ENCODE results near the gene KIF3B. TPM values are rescaled to one million over a fixed set of nuclear protein-coding genes. Genes with fewer than 3 reads are reported as not detected.
"Not testable (repeated sequence)": the region's sequence is repeated elsewhere in the genome, so short reads cannot be mapped to it uniquely, and the experiment has no call there.

KIF3B gene
- total and polyA plus RNA-seq, 2 donors: 7.8 to 8.3 TPM

- peaks cover 12 to 16% of the 10 kb centered on the region in 2 donors for H3K4me1 ChIP-seq (ENCODE audit: control insufficient read depth in 2 of 2, insufficient read depth in 2 of 2, low read length in 2 of 2)
- peaks cover 4 to 7% of the 10 kb centered on the region in 2 donors for H3K36me3 ChIP-seq (ENCODE audit: control insufficient read depth in 2 of 2, insufficient read depth in 2 of 2, low read length in 1 of 2)
- no peaks in the 10 kb centered on the region for H3K9me3 ChIP-seq (ENCODE audit: control insufficient read depth in 2 of 2, insufficient read depth in 1 of 2, low read length in 1 of 2)
- no peak overlapping the region for H3K4me3 ChIP-seq (ENCODE audit: low read length in 2 of 2)
- H3K27me3 ChIP-seq (ENCODE audit: control insufficient read depth in 2 of 2, insufficient read depth in 1 of 2, low read length in 1 of 2): no peaks in the 10 kb centered on the region
- no peak for DNase-seq (ENCODE audit: low read depth in 6 of 9, low spot score in 9 of 9)
- 98% methylated on average over 6 of the region's 6 CpGs for WGBS
- H3K27ac ChIP-seq (ENCODE audit: low read depth in 1 of 2, low read length in 1 of 2): no peak overlapping the region
Measured at GRCh38 chr20:32287231-32287638, 9.8 kb downstream of the KIF3B start.

- 98% methylated on average over 6 of the region's 6 CpGs for WGBS
- DNase-seq (ENCODE audit: low read depth in 6 of 9, low spot score in 9 of 9): no peak
- peaks cover 8 to 11% of the 10 kb centered on the region in 2 donors for H3K4me1 ChIP-seq (ENCODE audit: control insufficient read depth in 2 of 2, insufficient read depth in 2 of 2, low read length in 2 of 2)
- no peak overlapping the region for H3K27ac ChIP-seq (ENCODE audit: low read depth in 1 of 2, low read length in 1 of 2)
- no peaks in the 10 kb centered on the region for H3K27me3 ChIP-seq (ENCODE audit: control insufficient read depth in 2 of 2, insufficient read depth in 1 of 2, low read length in 1 of 2)
- H3K9me3 ChIP-seq (ENCODE audit: control insufficient read depth in 2 of 2, insufficient read depth in 1 of 2, low read length in 1 of 2): no peaks in the 10 kb centered on the region
- peaks cover 4 to 7% of the 10 kb centered on the region in 2 donors for H3K36me3 ChIP-seq (ENCODE audit: control insufficient read depth in 2 of 2, insufficient read depth in 2 of 2, low read length in 1 of 2)
- no peak overlapping the region for H3K4me3 ChIP-seq (ENCODE audit: low read length in 2 of 2)
Measured at GRCh38 chr20:32288225-32288849, 10.9 kb downstream of the KIF3B start.

- 98% methylated on average over 4 of the region's 4 CpGs for WGBS
- not testable (repeated sequence) for H3K27me3 ChIP-seq (ENCODE audit: control insufficient read depth in 2 of 2, insufficient read depth in 1 of 2, low read length in 1 of 2); H3K4me3 ChIP-seq (ENCODE audit: low read length in 2 of 2); H3K9me3 ChIP-seq (ENCODE audit: control insufficient read depth in 2 of 2, insufficient read depth in 1 of 2, low read length in 1 of 2); DNase-seq (ENCODE audit: low read depth in 6 of 9, low spot score in 9 of 9); H3K36me3 ChIP-seq (ENCODE audit: control insufficient read depth in 2 of 2, insufficient read depth in 2 of 2, low read length in 1 of 2); H3K27ac ChIP-seq (ENCODE audit: low read depth in 1 of 2, low read length in 1 of 2)
- H3K4me1 ChIP-seq (ENCODE audit: control insufficient read depth in 2 of 2, insufficient read depth in 2 of 2, low read length in 2 of 2): peaks cover 8 to 11% of the 10 kb centered on the region in 2 donors
Measured at GRCh38 chr20:32289299-32289660, 11.8 kb downstream of the KIF3B start.

GRCh38 chr20:32289661-32290431, 12.4 kb downstream of the KIF3B start:
- Histone ChIP-seq H3K36me3 (ENCODE audit: control insufficient read depth in 2 of 2, insufficient read depth in 2 of 2, low read length in 1 of 2) (peaks cover 3 to 4% of the 10 kb centered on the region in 2 donors), H3K27ac (ENCODE audit: low read depth in 1 of 2, low read length in 1 of 2) (no peak overlapping the region), H3K9me3 (ENCODE audit: control insufficient read depth in 2 of 2, insufficient read depth in 1 of 2, low read length in 1 of 2) (no peaks in the 10 kb centered on the region), H3K4me3 (ENCODE audit: low read length in 2 of 2) (no peak overlapping the region), H3K27me3 (ENCODE audit: control insufficient read depth in 2 of 2, insufficient read depth in 1 of 2, low read length in 1 of 2) (no peaks in the 10 kb centered on the region), H3K4me1 (ENCODE audit: control insufficient read depth in 2 of 2, insufficient read depth in 2 of 2, low read length in 2 of 2) (peaks cover 8 to 11% of the 10 kb centered on the region in 2 donors)
- no peak for DNase-seq (ENCODE audit: low read depth in 6 of 9, low spot score in 9 of 9)
- 93% methylated on average over 15 of the region's 15 CpGs for WGBS

GRCh38 chr20:32291166-32291565, 13.7 kb downstream of the KIF3B start:
- no peak overlapping the region for H3K27ac ChIP-seq (ENCODE audit: low read depth in 1 of 2, low read length in 1 of 2)
- H3K4me3 ChIP-seq (ENCODE audit: low read length in 2 of 2): no peak overlapping the region
- H3K4me1 ChIP-seq (ENCODE audit: control insufficient read depth in 2 of 2, insufficient read depth in 2 of 2, low read length in 2 of 2): no peaks in the 10 kb centered on the region
- no peaks in the 10 kb centered on the region for H3K27me3 ChIP-seq (ENCODE audit: control insufficient read depth in 2 of 2, insufficient read depth in 1 of 2, low read length in 1 of 2)
- H3K9me3 ChIP-seq (ENCODE audit: control insufficient read depth in 2 of 2, insufficient read depth in 1 of 2, low read length in 1 of 2): no peaks in the 10 kb centered on the region
- DNase-seq (ENCODE audit: low read depth in 6 of 9, low spot score in 9 of 9): no peak
- 98% methylated on average over 1 of the region's 1 CpG for WGBS
- peaks cover 3 to 4% of the 10 kb centered on the region in 2 donors for H3K36me3 ChIP-seq (ENCODE audit: control insufficient read depth in 2 of 2, insufficient read depth in 2 of 2, low read length in 1 of 2)

- Histone ChIP-seq H3K4me1 (ENCODE audit: control insufficient read depth in 2 of 2, insufficient read depth in 2 of 2, low read length in 2 of 2) (no peaks in the 10 kb centered on the region), H3K9me3 (ENCODE audit: control insufficient read depth in 2 of 2, insufficient read depth in 1 of 2, low read length in 1 of 2) (no peaks in the 10 kb centered on the region), H3K4me3 (ENCODE audit: low read length in 2 of 2) (no peak overlapping the region), H3K27ac (ENCODE audit: low read depth in 1 of 2, low read length in 1 of 2) (no peak overlapping the region), H3K27me3 (ENCODE audit: control insufficient read depth in 2 of 2, insufficient read depth in 1 of 2, low read length in 1 of 2) (no peaks in the 10 kb centered on the region), H3K36me3 (ENCODE audit: control insufficient read depth in 2 of 2, insufficient read depth in 2 of 2, low read length in 1 of 2) (peaks cover 3 to 4% of the 10 kb centered on the region in 2 donors)
- DNase-seq (ENCODE audit: low read depth in 6 of 9, low spot score in 9 of 9): no peak
- WGBS: 96% methylated on average over 8 of the region's 8 CpGs
Measured at GRCh38 chr20:32292548-32292947, 15.1 kb downstream of the KIF3B start.

- 93% methylated on average over 4 of the region's 4 CpGs for WGBS
- DNase-seq (ENCODE audit: low read depth in 6 of 9, low spot score in 9 of 9): no peak
- H3K27ac ChIP-seq (ENCODE audit: low read depth in 1 of 2, low read length in 1 of 2): no peak overlapping the region
- no peak overlapping the region for H3K4me3 ChIP-seq (ENCODE audit: low read length in 2 of 2)
- no peaks in the 10 kb centered on the region for H3K4me1 ChIP-seq (ENCODE audit: control insufficient read depth in 2 of 2, insufficient read depth in 2 of 2, low read length in 2 of 2)
- H3K36me3 ChIP-seq (ENCODE audit: control insufficient read depth in 2 of 2, insufficient read depth in 2 of 2, low read length in 1 of 2): no peaks in the 10 kb centered on the region
- H3K9me3 ChIP-seq (ENCODE audit: control insufficient read depth in 2 of 2, insufficient read depth in 1 of 2, low read length in 1 of 2): no peaks in the 10 kb centered on the region
- H3K27me3 ChIP-seq (ENCODE audit: control insufficient read depth in 2 of 2, insufficient read depth in 1 of 2, low read length in 1 of 2): no peaks in the 10 kb centered on the region
Measured at GRCh38 chr20:32294071-32294470, 16.6 kb downstream of the KIF3B start.

- WGBS: 95% methylated on average over 6 of the region's 6 CpGs
- no peaks in the 10 kb centered on the region for H3K27me3 ChIP-seq (ENCODE audit: control insufficient read depth in 2 of 2, insufficient read depth in 1 of 2, low read length in 1 of 2)
- no peaks in the 10 kb centered on the region for H3K36me3 ChIP-seq (ENCODE audit: control insufficient read depth in 2 of 2, insufficient read depth in 2 of 2, low read length in 1 of 2)
- H3K4me3 ChIP-seq (ENCODE audit: low read length in 2 of 2): no peak overlapping the region
- H3K27ac ChIP-seq (ENCODE audit: low read depth in 1 of 2, low read length in 1 of 2): no peak overlapping the region
- H3K4me1 ChIP-seq (ENCODE audit: control insufficient read depth in 2 of 2, insufficient read depth in 2 of 2, low read length in 2 of 2): no peaks in the 10 kb centered on the region
- no peak for DNase-seq (ENCODE audit: low read depth in 6 of 9, low spot score in 9 of 9)
- no peaks in the 10 kb centered on the region for H3K9me3 ChIP-seq (ENCODE audit: control insufficient read depth in 2 of 2, insufficient read depth in 1 of 2, low read length in 1 of 2)
Measured at GRCh38 chr20:32296412-32296811, 19.0 kb downstream of the KIF3B start.

- WGBS: 95% methylated on average over 6 of the region's 6 CpGs
- no peak overlapping the region for H3K27ac ChIP-seq (ENCODE audit: low read depth in 1 of 2, low read length in 1 of 2)
- DNase-seq (ENCODE audit: low read depth in 6 of 9, low spot score in 9 of 9): no peak
- no peaks in the 10 kb centered on the region for H3K4me1 ChIP-seq (ENCODE audit: control insufficient read depth in 2 of 2, insufficient read depth in 2 of 2, low read length in 2 of 2)
- H3K36me3 ChIP-seq (ENCODE audit: control insufficient read depth in 2 of 2, insufficient read depth in 2 of 2, low read length in 1 of 2): no peaks in the 10 kb centered on the region
- no peaks in the 10 kb centered on the region for H3K9me3 ChIP-seq (ENCODE audit: control insufficient read depth in 2 of 2, insufficient read depth in 1 of 2, low read length in 1 of 2)
- H3K27me3 ChIP-seq (ENCODE audit: control insufficient read depth in 2 of 2, insufficient read depth in 1 of 2, low read length in 1 of 2): no peaks in the 10 kb centered on the region
- no peak overlapping the region for H3K4me3 ChIP-seq (ENCODE audit: low read length in 2 of 2)
Measured at GRCh38 chr20:32296819-32297420, 19.5 kb downstream of the KIF3B start.
